ENCODE results near the gene TCEANC2. TPM values are rescaled to one million over a fixed set of nuclear protein-coding genes. Genes with fewer than 3 reads are reported as not detected.
"Not testable (repeated sequence)": the region's sequence is repeated elsewhere in the genome, so short reads cannot be mapped to it uniquely, and the experiment has no call there.

The TCEANC2 gene
- total and polyA plus RNA-seq, 2 donors (not counting 3 experiments of a cell fraction or from before 2014, with no cell fraction given), result 3.2 to 6.1 TPM

DNA sequence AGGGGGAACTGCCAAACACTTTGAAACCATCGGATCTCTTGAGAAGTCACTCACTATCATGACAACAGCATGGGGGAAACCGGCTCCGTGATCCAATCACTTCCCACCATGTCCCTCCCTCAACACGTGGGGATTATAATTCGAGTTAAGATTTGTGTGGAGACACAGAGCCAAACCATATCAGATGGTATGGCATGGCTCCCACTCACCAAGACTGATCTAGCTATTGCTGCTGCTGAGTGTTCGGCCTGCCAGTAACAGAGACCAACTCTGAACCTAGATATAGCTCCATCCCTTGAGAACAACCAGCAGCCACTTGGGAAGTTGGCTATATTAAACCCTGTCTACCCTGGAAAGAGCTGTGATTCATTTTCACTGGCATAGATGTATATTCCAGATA lies 50.0 kb downstream of the TCEANC2 start:
- H3K27me3 ChIP-seq (ENCODE audit: control insufficient read depth in 2 of 2, insufficient read depth in 2 of 2, low read length in 2 of 2), result no peaks in the 10 kb centered on the region
- H3K4me3 ChIP-seq (replicated peaks in 1 of 3; ENCODE audit: insufficient read depth in 1 of 3, low read depth in 1 of 3, low read length in 3 of 3), result no peak overlapping the region
- H2AFZ ChIP-seq (ENCODE audit: low read depth, low read length), result no peak overlapping the region
- H4K20me1 ChIP-seq (replicated peaks; ENCODE audit: control insufficient read depth, extremely low read depth, insufficient read depth, low read length), result no peaks in the 10 kb centered on the region
- H3K4me2 ChIP-seq (ENCODE audit: insufficient read depth, low read length), result no peak overlapping the region
- FAIRE-seq (no peak), DNase-seq (ENCODE audit: low read depth, low spot score) (no peak)
- no peaks in the 10 kb centered on the region for H3K9me3 ChIP-seq (replicated peaks; ENCODE audit: control insufficient read depth, insufficient read depth, low read length)
- no TSS peak for BruUV-seq (replicated peaks)
- no peaks in the 10 kb centered on the region for H3K4me1 ChIP-seq (ENCODE audit: control insufficient read depth, extremely low read depth, insufficient read depth, low read length)
- dilution Hi-C loops (cut with MboI; ENCODE audit: extremely low pct_ligation_motif_present, low sequenced_read_pairs), result no loop called here
- CTCF ChIA-PET, result interaction anchor here (1.0 to 2.0 kb wide), 4 partner anchors 11 to 22 kb away, joined by 3 to 9 read pairs (median 5); no protein-coding TSS in a partner anchor
- intact Hi-C loops (cut with micrococcal nuclease), result no loop called here
- POLR2A ChIA-PET, result no interaction called here
- no peaks in the 10 kb centered on the region for H3K9me1 ChIP-seq (replicated peaks; ENCODE audit: control insufficient read depth, extremely low read depth, insufficient read depth, low read length)
- no peak overlapping the region for H3K9ac ChIP-seq (replicated peaks; ENCODE audit: extremely low read depth, insufficient read depth, low read length)
- H3K79me2 ChIP-seq (ENCODE audit: control insufficient read depth, insufficient read depth, low read length), result no peaks in the 10 kb centered on the region
- H3K36me3 ChIP-seq (ENCODE audit: control insufficient read depth in 2 of 2, extremely low read depth in 1 of 2, insufficient read depth in 2 of 2, low read length in 2 of 2), result no peaks in the 10 kb centered on the region
- TF ChIP-seq, protein P1, sequence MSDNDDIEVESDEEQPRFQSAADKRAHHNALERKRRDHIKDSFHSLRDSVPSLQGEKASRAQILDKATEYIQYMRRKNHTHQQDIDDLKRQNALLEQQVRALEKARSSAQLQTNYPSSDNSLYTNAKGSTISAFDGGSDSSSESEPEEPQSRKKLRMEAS (IDR thresholded peaks at IDR 0.05; ENCODE audit: insufficient read depth, insufficient read length), result no peak
- TF ChIP-seq GATA2 (IDR thresholded peaks at IDR 0.05; ENCODE audit: insufficient read depth, insufficient read length, low read depth, low read length) (no peak), JUN (IDR thresholded peaks at IDR 0.05; ENCODE audit: borderline replicate concordance, insufficient read depth, insufficient read length, low read depth) (no peak), MYC (IDR thresholded peaks at IDR 0.05; ENCODE audit: low read depth, low read length) (no peak), POLR2A (IDR thresholded peaks at IDR 0.05; ENCODE audit: low read depth, low read length) (no peak), EZH2 (IDR thresholded peaks at IDR 0.05; ENCODE audit: borderline replicate concordance, low read depth, low read length, severe bottlenecking) (no peak), POLR2AphosphoS5 (IDR thresholded peaks at IDR 0.05; ENCODE audit: insufficient read depth, low read depth, low read length) (no peak), FOS (IDR thresholded peaks at IDR 0.05; ENCODE audit: borderline replicate concordance, insufficient read depth, low read length) (no peak)
- TF ChIP-seq, protein P2, sequence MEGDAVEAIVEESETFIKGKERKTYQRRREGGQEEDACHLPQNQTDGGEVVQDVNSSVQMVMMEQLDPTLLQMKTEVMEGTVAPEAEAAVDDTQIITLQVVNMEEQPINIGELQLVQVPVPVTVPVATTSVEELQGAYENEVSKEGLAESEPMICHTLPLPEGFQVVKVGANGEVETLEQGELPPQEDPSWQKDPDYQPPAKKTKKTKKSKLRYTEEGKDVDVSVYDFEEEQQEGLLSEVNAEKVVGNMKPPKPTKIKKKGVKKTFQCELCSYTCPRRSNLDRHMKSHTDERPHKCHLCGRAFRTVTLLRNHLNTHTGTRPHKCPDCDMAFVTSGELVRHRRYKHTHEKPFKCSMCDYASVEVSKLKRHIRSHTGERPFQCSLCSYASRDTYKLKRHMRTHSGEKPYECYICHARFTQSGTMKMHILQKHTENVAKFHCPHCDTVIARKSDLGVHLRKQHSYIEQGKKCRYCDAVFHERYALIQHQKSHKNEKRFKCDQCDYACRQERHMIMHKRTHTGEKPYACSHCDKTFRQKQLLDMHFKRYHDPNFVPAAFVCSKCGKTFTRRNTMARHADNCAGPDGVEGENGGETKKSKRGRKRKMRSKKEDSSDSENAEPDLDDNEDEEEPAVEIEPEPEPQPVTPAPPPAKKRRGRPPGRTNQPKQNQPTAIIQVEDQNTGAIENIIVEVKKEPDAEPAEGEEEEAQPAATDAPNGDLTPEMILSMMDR (IDR thresholded peaks at IDR 0.05; ENCODE audit: extremely low read depth in 1 of 2, insufficient read depth in 1 of 2, low read depth in 1 of 2, low read length in 2 of 2), result no peak
- H3K27ac ChIP-seq (ENCODE audit: insufficient read depth, low read depth, low read length), result no peak overlapping the region

DNA sequence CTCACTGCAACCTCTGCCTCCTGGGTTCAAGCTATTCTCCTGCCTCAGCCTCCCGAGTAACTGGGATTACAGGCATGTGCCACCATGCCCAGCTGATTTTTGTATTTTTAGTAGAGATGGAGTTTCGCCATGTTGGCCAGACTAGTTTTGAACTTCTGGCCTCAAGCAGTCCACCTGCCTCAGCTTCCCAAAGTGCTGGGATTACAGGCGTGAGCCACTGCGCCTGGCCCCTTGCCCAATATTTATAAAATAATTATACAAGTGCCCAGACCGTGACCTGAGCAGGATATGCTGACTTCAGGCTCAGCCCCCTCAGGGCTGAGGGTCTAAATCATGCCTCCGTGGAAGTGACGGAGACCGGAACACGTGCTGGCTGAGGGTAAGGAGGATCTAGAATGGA lies 51.2 kb downstream of the TCEANC2 start:
- CTCF ChIA-PET, result interaction anchor here (2.0 kb wide), 1 partner anchor 23 kb away, joined by 9 read pairs; no protein-coding TSS in a partner anchor

More for the DNA sequence above, 51.2 kb downstream of the TCEANC2 start:
- H4K20me1 ChIP-seq (replicated peaks; ENCODE audit: control insufficient read depth, extremely low read depth, insufficient read depth, low read length); H3K27me3 ChIP-seq (ENCODE audit: control insufficient read depth in 2 of 2, insufficient read depth in 2 of 2, low read length in 2 of 2); BruUV-seq (replicated peaks); H3K4me3 ChIP-seq (replicated peaks in 1 of 3; ENCODE audit: insufficient read depth in 1 of 3, low read depth in 1 of 3, low read length in 3 of 3); DNase-seq (ENCODE audit: low read depth, low spot score); FAIRE-seq; H3K27ac ChIP-seq (ENCODE audit: insufficient read depth, low read depth, low read length); dilution Hi-C loops (cut with MboI; ENCODE audit: extremely low pct_ligation_motif_present, low sequenced_read_pairs); H3K9ac ChIP-seq (replicated peaks; ENCODE audit: extremely low read depth, insufficient read depth, low read length); H3K9me3 ChIP-seq (replicated peaks; ENCODE audit: control insufficient read depth, insufficient read depth, low read length); H3K9me1 ChIP-seq (replicated peaks; ENCODE audit: control insufficient read depth, extremely low read depth, insufficient read depth, low read length); H3K79me2 ChIP-seq (ENCODE audit: control insufficient read depth, insufficient read depth, low read length); H3K36me3 ChIP-seq (ENCODE audit: control insufficient read depth in 2 of 2, extremely low read depth in 1 of 2, insufficient read depth in 2 of 2, low read length in 2 of 2); H2AFZ ChIP-seq (ENCODE audit: low read depth, low read length); intact Hi-C loops (cut with micrococcal nuclease); H3K4me2 ChIP-seq (ENCODE audit: insufficient read depth, low read length); H3K4me1 ChIP-seq (ENCODE audit: control insufficient read depth, extremely low read depth, insufficient read depth, low read length); POLR2A ChIA-PET: not testable (repeated sequence)
